ENCODE results near the gene GPRC5B.

Gene GPRC5B

DNA sequence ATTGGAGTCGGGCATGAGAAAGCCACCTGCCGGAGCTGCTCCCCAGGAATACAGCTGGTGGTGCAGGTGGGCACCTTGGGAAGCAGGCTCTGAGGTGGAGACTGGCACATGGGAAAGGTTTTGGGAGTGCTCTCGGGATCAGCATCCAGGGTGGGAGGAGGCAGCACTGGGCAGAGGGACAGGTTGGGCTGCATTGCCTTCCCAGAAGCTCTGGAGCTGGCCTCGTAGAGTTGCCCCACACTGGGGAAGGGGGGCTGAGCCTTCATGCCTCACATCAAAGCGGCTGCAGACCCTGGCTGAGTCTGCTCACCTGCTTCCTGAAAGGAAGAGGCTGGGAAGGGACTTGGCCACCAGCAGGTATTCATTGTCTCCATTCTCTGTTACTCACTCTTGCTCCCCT is 13.5 kb upstream of the GPRC5B start:
- H3K36me3 ChIP-seq (ENCODE audit: control insufficient read depth in 2 of 2, insufficient read depth in 2 of 2, low read length in 2 of 2) = no peaks in the 10 kb centered on the region
- H3K27ac ChIP-seq (ENCODE audit: low read depth in 2 of 2, low read length in 2 of 2) = no peak overlapping the region
- no peak overlapping the region for H3K9ac ChIP-seq (ENCODE audit: low read depth in 1 of 2, low read length in 2 of 2)
- no peaks in the 10 kb centered on the region for H3K27me3 ChIP-seq (ENCODE audit: control insufficient read depth in 2 of 2, insufficient read depth in 2 of 2, low read length in 2 of 2)
- H3K4me1 ChIP-seq (ENCODE audit: control insufficient read depth in 2 of 2, insufficient read depth in 2 of 2, low read length in 2 of 2) = no peaks in the 10 kb centered on the region
- H3K9me3 ChIP-seq (ENCODE audit: control insufficient read depth in 2 of 2, low read length in 2 of 2) = no peaks in the 10 kb centered on the region
- H3K4me3 ChIP-seq (ENCODE audit: low read length in 2 of 2) = no peak overlapping the region

- no peaks in the 10 kb centered on the region for H3K9me3 ChIP-seq (ENCODE audit: control insufficient read depth in 2 of 2, low read length in 2 of 2)
- H3K4me1 ChIP-seq (ENCODE audit: control insufficient read depth in 2 of 2, insufficient read depth in 2 of 2, low read length in 2 of 2) = no peaks in the 10 kb centered on the region
- H3K4me3 ChIP-seq (ENCODE audit: low read length in 2 of 2) = no peak overlapping the region
Observed at GRCh38 chr16:19896951-19897350, 12.3 kb upstream of the GPRC5B start.

GRCh38 chr16:19894586-19894985 is 9.9 kb upstream of the GPRC5B start:
- no peak overlapping the region for H3K9ac ChIP-seq (ENCODE audit: low read depth in 1 of 2, low read length in 2 of 2)
- no peaks in the 10 kb centered on the region for H3K4me1 ChIP-seq (ENCODE audit: control insufficient read depth in 2 of 2, insufficient read depth in 2 of 2, low read length in 2 of 2)
- H3K36me3 ChIP-seq (ENCODE audit: control insufficient read depth in 2 of 2, insufficient read depth in 2 of 2, low read length in 2 of 2) = no peaks in the 10 kb centered on the region
- no peaks in the 10 kb centered on the region for H3K27me3 ChIP-seq (ENCODE audit: control insufficient read depth in 2 of 2, insufficient read depth in 2 of 2, low read length in 2 of 2)
- H3K9me3 ChIP-seq (ENCODE audit: control insufficient read depth in 2 of 2, low read length in 2 of 2) = no peaks in the 10 kb centered on the region
- no peak overlapping the region for H3K4me3 ChIP-seq (ENCODE audit: low read length in 2 of 2)
- no peak overlapping the region for H3K27ac ChIP-seq (ENCODE audit: low read depth in 2 of 2, low read length in 2 of 2)

More at GRCh38 chr16:19896951-19897350, 12.3 kb upstream of the GPRC5B start:
- Histone ChIP-seq H3K9ac (ENCODE audit: low read depth in 1 of 2, low read length in 2 of 2) (no peak overlapping the region), H3K27ac (ENCODE audit: low read depth in 2 of 2, low read length in 2 of 2) (no peak overlapping the region), H3K36me3 (ENCODE audit: control insufficient read depth in 2 of 2, insufficient read depth in 2 of 2, low read length in 2 of 2) (no peaks in the 10 kb centered on the region), H3K27me3 (ENCODE audit: control insufficient read depth in 2 of 2, insufficient read depth in 2 of 2, low read length in 2 of 2) (no peaks in the 10 kb centered on the region)

DNA sequence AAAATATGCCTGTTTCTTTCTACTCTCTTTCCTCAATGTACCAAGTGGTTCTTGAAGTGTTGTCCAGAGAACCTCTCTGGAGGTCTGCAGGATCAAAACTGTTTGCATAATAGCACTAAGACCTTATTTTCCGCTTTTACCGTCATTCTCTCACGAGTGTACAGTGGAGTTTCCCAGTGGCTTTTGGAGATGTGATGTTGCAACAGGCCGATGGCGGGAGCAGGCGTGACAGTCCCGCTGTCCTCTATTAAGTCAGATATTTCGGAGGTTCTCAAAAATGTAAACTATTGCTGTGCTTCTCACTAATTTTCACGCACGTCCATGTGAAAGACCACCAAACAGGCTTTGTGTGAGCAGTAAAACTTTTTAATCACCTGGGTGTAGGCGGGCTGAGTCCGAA is 8.3 kb upstream of the GPRC5B start:
- no peaks in the 10 kb centered on the region for H3K27me3 ChIP-seq (ENCODE audit: control insufficient read depth in 2 of 2, insufficient read depth in 2 of 2, low read length in 2 of 2)
- no peaks in the 10 kb centered on the region for H3K9me3 ChIP-seq (ENCODE audit: control insufficient read depth in 2 of 2, low read length in 2 of 2)
- H3K36me3 ChIP-seq (ENCODE audit: control insufficient read depth in 2 of 2, insufficient read depth in 2 of 2, low read length in 2 of 2) = no peaks in the 10 kb centered on the region
- H3K27ac ChIP-seq (ENCODE audit: low read depth in 2 of 2, low read length in 2 of 2) = no peak overlapping the region
- H3K4me3 ChIP-seq (ENCODE audit: low read length in 2 of 2) = no peak overlapping the region
- no peaks in the 10 kb centered on the region for H3K4me1 ChIP-seq (ENCODE audit: control insufficient read depth in 2 of 2, insufficient read depth in 2 of 2, low read length in 2 of 2)
- no peak overlapping the region for H3K9ac ChIP-seq (ENCODE audit: low read depth in 1 of 2, low read length in 2 of 2)

GRCh38 chr16:19890901-19891300 is 6.3 kb upstream of the GPRC5B start:
- no peak overlapping the region for H3K27ac ChIP-seq (ENCODE audit: low read depth in 2 of 2, low read length in 2 of 2)
- no peaks in the 10 kb centered on the region for H3K36me3 ChIP-seq (ENCODE audit: control insufficient read depth in 2 of 2, insufficient read depth in 2 of 2, low read length in 2 of 2)
- H3K9ac ChIP-seq (ENCODE audit: low read depth in 1 of 2, low read length in 2 of 2) = no peak overlapping the region
- H3K4me3 ChIP-seq (ENCODE audit: low read length in 2 of 2) = no peak overlapping the region
- H3K4me1 ChIP-seq (ENCODE audit: control insufficient read depth in 2 of 2, insufficient read depth in 2 of 2, low read length in 2 of 2) = peaks cover 2 to 6% of the 10 kb centered on the region in 2 donors
- no peaks in the 10 kb centered on the region for H3K9me3 ChIP-seq (ENCODE audit: control insufficient read depth in 2 of 2, low read length in 2 of 2)
- no peaks in the 10 kb centered on the region for H3K27me3 ChIP-seq (ENCODE audit: control insufficient read depth in 2 of 2, insufficient read depth in 2 of 2, low read length in 2 of 2)

GRCh38 chr16:19888834-19889233 is 4.2 kb upstream of the GPRC5B start:
- peaks cover 12 to 16% of the 10 kb centered on the region in 2 donors for H3K4me1 ChIP-seq (ENCODE audit: control insufficient read depth in 2 of 2, insufficient read depth in 2 of 2, low read length in 2 of 2)
- no peaks in the 10 kb centered on the region for H3K36me3 ChIP-seq (ENCODE audit: control insufficient read depth in 2 of 2, insufficient read depth in 2 of 2, low read length in 2 of 2)
- H3K9ac ChIP-seq (ENCODE audit: low read depth in 1 of 2, low read length in 2 of 2) = no peak overlapping the region
- no peak overlapping the region for H3K27ac ChIP-seq (ENCODE audit: low read depth in 2 of 2, low read length in 2 of 2)
- peaks cover 4 to 5% of the 10 kb centered on the region in 2 donors for H3K27me3 ChIP-seq (ENCODE audit: control insufficient read depth in 2 of 2, insufficient read depth in 2 of 2, low read length in 2 of 2)
- no peaks in the 10 kb centered on the region for H3K9me3 ChIP-seq (ENCODE audit: control insufficient read depth in 2 of 2, low read length in 2 of 2)
- H3K4me3 ChIP-seq (ENCODE audit: low read length in 2 of 2) = no peak overlapping the region

GRCh38 chr16:19886073-19886941 is 1.7 kb upstream of the GPRC5B start:
- Histone ChIP-seq H3K27me3 (ENCODE audit: control insufficient read depth in 2 of 2, insufficient read depth in 2 of 2, low read length in 2 of 2) (peaks cover 11 to 18% of the 10 kb centered on the region in 2 donors), H3K36me3 (ENCODE audit: control insufficient read depth in 2 of 2, insufficient read depth in 2 of 2, low read length in 2 of 2) (no peaks in the 10 kb centered on the region), H3K9ac (ENCODE audit: low read depth in 1 of 2, low read length in 2 of 2) (no peak overlapping the region), H3K9me3 (ENCODE audit: control insufficient read depth in 2 of 2, low read length in 2 of 2) (no peaks in the 10 kb centered on the region), H3K4me1 (ENCODE audit: control insufficient read depth in 2 of 2, insufficient read depth in 2 of 2, low read length in 2 of 2) (peaks cover 14 to 16% of the 10 kb centered on the region in 2 donors), H3K27ac (ENCODE audit: low read depth in 2 of 2, low read length in 2 of 2) (no peak overlapping the region), H3K4me3 (ENCODE audit: low read length in 2 of 2) (peak overlapping the region; percentile 19 to 32)

GRCh38 chr16:19885451-19886072 is 914 bp upstream of the GPRC5B start:
- Histone ChIP-seq H3K27me3 (ENCODE audit: control insufficient read depth in 2 of 2, insufficient read depth in 2 of 2, low read length in 2 of 2) (peaks cover 11 to 18% of the 10 kb centered on the region in 2 donors), H3K4me3 (ENCODE audit: low read length in 2 of 2) (peak overlapping the region; percentile 63 to 79), H3K27ac (ENCODE audit: low read depth in 2 of 2, low read length in 2 of 2) (no peak overlapping the region), H3K36me3 (ENCODE audit: control insufficient read depth in 2 of 2, insufficient read depth in 2 of 2, low read length in 2 of 2) (no peaks in the 10 kb centered on the region), H3K4me1 (ENCODE audit: control insufficient read depth in 2 of 2, insufficient read depth in 2 of 2, low read length in 2 of 2) (peaks cover 14 to 16% of the 10 kb centered on the region in 2 donors), H3K9ac (ENCODE audit: low read depth in 1 of 2, low read length in 2 of 2) (no peak overlapping the region), H3K9me3 (ENCODE audit: control insufficient read depth in 2 of 2, low read length in 2 of 2) (no peaks in the 10 kb centered on the region)

DNA sequence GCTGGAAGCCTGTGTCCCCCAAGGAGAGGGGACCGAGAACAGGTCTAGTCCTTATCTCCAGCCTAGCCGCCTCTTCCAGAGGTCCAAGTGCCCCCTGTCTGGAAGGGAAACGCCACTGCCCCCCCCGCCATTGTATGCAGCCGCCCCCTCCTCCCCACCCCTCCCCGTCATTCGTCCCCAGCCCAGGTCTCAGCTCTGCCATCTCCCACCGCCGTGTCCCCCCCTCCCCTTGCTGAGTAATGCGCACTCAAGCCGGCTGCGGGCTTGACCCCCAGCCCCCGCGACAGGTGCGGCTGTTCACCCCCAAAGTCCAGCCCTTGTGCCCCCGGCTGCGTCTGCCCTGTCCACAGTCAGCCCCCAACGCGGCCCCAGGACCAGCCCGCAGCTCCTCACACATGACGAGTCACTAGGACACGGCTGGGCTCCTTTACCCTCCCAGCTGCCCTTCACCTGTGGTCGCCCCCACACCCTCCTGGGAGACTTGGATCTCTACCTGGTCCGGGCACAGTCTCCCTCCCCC is 622 bp downstream of the GPRC5B start:
- no peaks in the 10 kb centered on the region for H3K36me3 ChIP-seq (ENCODE audit: control insufficient read depth in 2 of 2, insufficient read depth in 2 of 2, low read length in 2 of 2)
- peaks cover 11 to 18% of the 10 kb centered on the region in 2 donors for H3K27me3 ChIP-seq (ENCODE audit: control insufficient read depth in 2 of 2, insufficient read depth in 2 of 2, low read length in 2 of 2)
- peaks cover 14 to 16% of the 10 kb centered on the region in 2 donors for H3K4me1 ChIP-seq (ENCODE audit: control insufficient read depth in 2 of 2, insufficient read depth in 2 of 2, low read length in 2 of 2)
- no peak overlapping the region for H3K27ac ChIP-seq (ENCODE audit: low read depth in 2 of 2, low read length in 2 of 2)
- peak overlapping the region; percentile 52 to 79 for H3K4me3 ChIP-seq (ENCODE audit: low read length in 2 of 2)
- no peak overlapping the region for H3K9ac ChIP-seq (ENCODE audit: low read depth in 1 of 2, low read length in 2 of 2)
- no peaks in the 10 kb centered on the region for H3K9me3 ChIP-seq (ENCODE audit: control insufficient read depth in 2 of 2, low read length in 2 of 2)

GRCh38 chr16:19883296-19883965 is 1.2 kb downstream of the GPRC5B start:
- H3K27me3 ChIP-seq (ENCODE audit: control insufficient read depth in 2 of 2, insufficient read depth in 2 of 2, low read length in 2 of 2) = peaks cover 11 to 18% of the 10 kb centered on the region in 2 donors
- H3K27ac ChIP-seq (ENCODE audit: low read depth in 2 of 2, low read length in 2 of 2) = no peak overlapping the region
- no peaks in the 10 kb centered on the region for H3K9me3 ChIP-seq (ENCODE audit: control insufficient read depth in 2 of 2, low read length in 2 of 2)
- H3K4me3 ChIP-seq (ENCODE audit: low read length in 2 of 2) = peak overlapping the region; percentile 17 to 59
- peaks cover 14 to 16% of the 10 kb centered on the region in 2 donors for H3K4me1 ChIP-seq (ENCODE audit: control insufficient read depth in 2 of 2, insufficient read depth in 2 of 2, low read length in 2 of 2)
- H3K36me3 ChIP-seq (ENCODE audit: control insufficient read depth in 2 of 2, insufficient read depth in 2 of 2, low read length in 2 of 2) = no peaks in the 10 kb centered on the region
- H3K9ac ChIP-seq (ENCODE audit: low read depth in 1 of 2, low read length in 2 of 2) = no peak overlapping the region
